Chondrocyte (in vitro differentiated cells): ENCODE measurements around the gene RAD1. TPM values are rescaled to one million over a fixed set of nuclear protein-coding genes. Genes with fewer than 3 reads are reported as not detected.
"Not testable (repeated sequence)": the region's sequence is repeated elsewhere in the genome, so short reads cannot be mapped to it uniquely, and the experiment has no call there.

Experiments
- DNase-seq: peaks from one replicate; pipeline ENCODE4 v3.0.0; 2021; ENCODE audit warnings: mixed read lengths, low spot score
- H3K27ac Mint-ChIP-seq: one replicate; pipeline ENCODE4 v1.8.0; 2021; ENCODE audit warnings: mild to moderate bottlenecking, moderate library complexity, mixed read lengths; ENCODE audit not compliant: unreplicated experiment
- H3K27me3 Mint-ChIP-seq: 2 replicates; pipeline ENCODE4 v1.8.0; 2021; ENCODE audit warnings: low read depth, mixed read lengths
- H3K36me3 Mint-ChIP-seq: 2 replicates; pipeline ENCODE4 v1.8.0; 2021; ENCODE audit warnings: low read depth, mixed read lengths
- H3K4me1 Mint-ChIP-seq: 2 replicates; pipeline ENCODE4 v1.8.0; 2021; ENCODE audit warnings: low read depth, mild to moderate bottlenecking, mixed read lengths
- H3K4me3 Mint-ChIP-seq: one replicate; pipeline ENCODE4 v1.8.0; 2021; ENCODE audit warnings: mild to moderate bottlenecking, moderate library complexity, mixed read lengths; ENCODE audit not compliant: unreplicated experiment
- H3K9me3 Mint-ChIP-seq: 2 replicates; pipeline ENCODE4 v1.8.0; 2021; ENCODE audit warnings: low read depth, mixed read lengths
- CTCF ChIP-seq: fragments of 200-600 bp; sonication (generic); IDR thresholded peaks from 2 replicates; pipeline ENCODE4 v1.5.0; 2021; ENCODE audit warnings: antibody characterized with exemption, mild to moderate bottlenecking, moderate library complexity
- total RNA-seq: library from RNA; stranded (reverse); gene quantifications from 3 replicates; pipeline ENCODE4 v1.2.1, GENCODE V29; 2021

Gene RAD1
- total RNA-seq, 1 donor from 2014 or later = 20.5 TPM

- DNase-seq = no peak
- no peak for TF ChIP-seq CTCF
- Mint-ChIP-seq H3K4me3 (no peak overlapping the region), H3K27ac (no peak overlapping the region), H3K4me1 (peaks cover 31% of the 10 kb centered on the region), H3K27me3 (no peaks in the 10 kb centered on the region), H3K9me3 (no peaks in the 10 kb centered on the region), H3K36me3 (peaks cover 14% of the 10 kb centered on the region)
Measured at GRCh38 chr5:34926318-34926888, 11.1 kb upstream of the RAD1 start.

- Mint-ChIP-seq H3K9me3 (no peaks in the 10 kb centered on the region), H3K4me1 (peaks cover 21% of the 10 kb centered on the region), H3K36me3 (peaks cover 16% of the 10 kb centered on the region), H3K4me3 (no peak overlapping the region), H3K27ac (peak overlapping the region; percentile 65), H3K27me3 (no peaks in the 10 kb centered on the region)
- no peak for DNase-seq
- TF ChIP-seq CTCF = no peak
Measured at GRCh38 chr5:34924462-34924765, 9.1 kb upstream of the RAD1 start.

- Mint-ChIP-seq H3K4me1 (peaks cover 18% of the 10 kb centered on the region), H3K36me3 (peaks cover 16% of the 10 kb centered on the region), H3K4me3 (no peak overlapping the region), H3K9me3 (no peaks in the 10 kb centered on the region), H3K27me3 (no peaks in the 10 kb centered on the region), H3K27ac (peak overlapping the region; percentile 65)
- DNase-seq = no peak
- TF ChIP-seq CTCF = no peak
Measured at GRCh38 chr5:34923694-34924461, 8.6 kb upstream of the RAD1 start.

GRCh38 chr5:34923256-34923655 is 8.0 kb upstream of the RAD1 start:
- not testable (repeated sequence) for H3K27me3 Mint-ChIP-seq, H3K9me3 Mint-ChIP-seq, H3K4me3 Mint-ChIP-seq, DNase-seq
- H3K36me3 Mint-ChIP-seq = peaks cover 16% of the 10 kb centered on the region
- H3K27ac Mint-ChIP-seq = peak overlapping the region; percentile 65
- peaks cover 15% of the 10 kb centered on the region for H3K4me1 Mint-ChIP-seq

GRCh38 chr5:34919077-34919476 is 3.8 kb upstream of the RAD1 start:
- H3K27ac Mint-ChIP-seq = no peak overlapping the region
- peak; percentile 70 for TF ChIP-seq CTCF
- DNase-seq = no peak
- no peak overlapping the region for H3K4me3 Mint-ChIP-seq
- H3K27me3 Mint-ChIP-seq = no peaks in the 10 kb centered on the region
- H3K36me3 Mint-ChIP-seq = peaks cover 9% of the 10 kb centered on the region
- peaks cover 37% of the 10 kb centered on the region for H3K4me1 Mint-ChIP-seq
- H3K9me3 Mint-ChIP-seq = no peaks in the 10 kb centered on the region

- Mint-ChIP-seq H3K36me3 (peaks cover 6% of the 10 kb centered on the region), H3K27me3 (no peaks in the 10 kb centered on the region), H3K4me1 (peaks cover 37% of the 10 kb centered on the region), H3K9me3 (no peaks in the 10 kb centered on the region), H3K27ac (no peak overlapping the region), H3K4me3 (no peak overlapping the region)
- DNase-seq = no peak
- no peak for TF ChIP-seq CTCF
Measured at GRCh38 chr5:34918025-34918424, 2.7 kb upstream of the RAD1 start.
